Activated CD4-positive, alpha-beta T cell treated with anti-CD3 and anti-CD28 coated beads for 24 hours (primary cell): ENCODE results near the gene DRD5.

Experiments
- DNase-seq, 2 donors: peaks; one replicate each; pipeline ENCODE4 v3.0.0-alpha.2; 2020; ENCODE audit warnings: low read depth in 2 of 2

Gene DRD5

GRCh38 chr4:9816285-9816684, 34.9 kb downstream of the DRD5 start:
- DNase-seq: no peak

GRCh38 chr4:9820343-9820742, 38.9 kb downstream of the DRD5 start:
- no peak for DNase-seq

GRCh38 chr4:9825049-9825448, 43.6 kb downstream of the DRD5 start:
- DNase-seq: no peak

GRCh38 chr4:9826551-9826950, 45.1 kb downstream of the DRD5 start:
- DNase-seq: no peak

GRCh38 chr4:9832640-9833039, 51.2 kb downstream of the DRD5 start:
- DNase-seq: no peak

GRCh38 chr4:9833421-9833820, 52.0 kb downstream of the DRD5 start:
- no peak for DNase-seq
